Measurements from ENCODE around the gene DDX50.

The DDX50 gene

GRCh38 chr10:68981074-68981473 lies 80.0 kb downstream of the DDX50 start:
- DNase-seq (ENCODE audit: low read depth in 3 of 3) = no peak

GRCh38 chr10:68982389-68982788 lies 81.3 kb downstream of the DDX50 start:
- no peak for DNase-seq (ENCODE audit: low read depth in 3 of 3)

- DNase-seq (ENCODE audit: low read depth in 3 of 3) = no peak
Observed at GRCh38 chr10:68987611-68988010, 86.5 kb downstream of the DDX50 start.

GRCh38 chr10:68988530-68989316 lies 87.6 kb downstream of the DDX50 start, which contains the start of gene KIFBP:
Gene KIFBP (plus strand): TSS chr10:68988803. CDS start chr10:68988833, 30 bp downstream.
- DNase-seq (ENCODE audit: low read depth in 3 of 3) = peak; percentile 69 to 84 (median 77)

- no peak for DNase-seq (ENCODE audit: low read depth in 3 of 3)
Observed at GRCh38 chr10:68989317-68989990, 88.3 kb downstream of the DDX50 start.

GRCh38 chr10:68992636-68993440 lies 91.7 kb downstream of the DDX50 start:
- DNase-seq (ENCODE audit: low read depth in 3 of 3) = no peak

Measured in stimulated activated CD4-positive, alpha-beta T cell treated with anti-CD3 and anti-CD28 coated beads, TNF-alpha, amount 100 ng/mL, for 24 hours (primary cell).